Measurements from ENCODE around the gene HOXA6.

HOXA6 gene

GRCh38 chr7:27172823-27173510 lies 25.4 kb upstream of the HOXA6 start:
- DNase-seq = peak; percentile 87

GRCh38 chr7:27172315-27172774 lies 24.8 kb upstream of the HOXA6 start:
- peak; percentile 69 for DNase-seq

GRCh38 chr7:27171637-27172314 lies 24.2 kb upstream of the HOXA6 start:
- peak; percentile 56 for DNase-seq

- peak; percentile 32 for DNase-seq
These were observed 23.7 kb upstream of the HOXA6 start for GRCh38 chr7:27171325-27171636.

- no peak for DNase-seq
These were observed 23.1 kb upstream of the HOXA6 start for GRCh38 chr7:27170426-27171324.

- DNase-seq = peak; percentile 70
These were observed 22.3 kb upstream of the HOXA6 start for GRCh38 chr7:27169658-27170425.

- peak; percentile 79 for DNase-seq
These were observed 20.8 kb upstream of the HOXA6 start for GRCh38 chr7:27168265-27168947.

- peak; percentile 79 for DNase-seq
These were observed 20.3 kb upstream of the HOXA6 start for GRCh38 chr7:27167916-27168264.

GRCh38 chr7:27166531-27167505 lies 19.2 kb upstream of the HOXA6 start:
- peak; percentile 89 for DNase-seq

GRCh38 chr7:27165996-27166530 lies 18.5 kb upstream of the HOXA6 start:
- no peak for DNase-seq

GRCh38 chr7:27165089-27165995 lies 17.8 kb upstream of the HOXA6 start, which contains the start of gene HOXA9:
TSS of gene HOXA9 (minus strand) at chr7:27165537. CDS start at chr7:27165457, 80 bp downstream.
- DNase-seq = peak; percentile 98

- peak; percentile 47 for DNase-seq
These were observed 17.0 kb upstream of the HOXA6 start for GRCh38 chr7:27164367-27165088.

GRCh38 chr7:27164045-27164366 lies 16.4 kb upstream of the HOXA6 start:
- no peak for DNase-seq

- no peak for DNase-seq
These were observed 15.9 kb upstream of the HOXA6 start for GRCh38 chr7:27163288-27164044.

GRCh38 chr7:27162561-27163287 lies 15.2 kb upstream of the HOXA6 start:
- no peak for DNase-seq

- peak; percentile 48 for DNase-seq
These were observed 14.4 kb upstream of the HOXA6 start for GRCh38 chr7:27161721-27162560.

Data from fibroblast of skin of right quadriceps (primary cell).